Suppressor macrophage treated with lipopolysaccharide for 4 hours (primary cell): ENCODE data around the gene CENPN.
A peak's percentile ranks its signal among the peaks of the same experiment; 100 is the strongest.

Experiments used
- DNase-seq: peaks from one replicate; pipeline ENCODE4 v3.0.0-alpha.2; 2020

The CENPN gene

GRCh38 chr16:81006813-81007695 is at the start of gene CENPN, which contains the start of gene CMC2:
CENPN (plus strand) TSS chr16:81007214; CDS start chr16:81011940, 4,726 bp downstream.
CMC2 (minus strand) TSS chr16:81006885; CDS start chr16:80997394, 9,491 bp downstream.
- peak; percentile 99 for DNase-seq

GRCh38 chr16:80958284-80958683 is 48.7 kb upstream of the CENPN start:
- DNase-seq, result no peak

- DNase-seq, result no peak
Observed at GRCh38 chr16:80962879-80963278, 44.1 kb upstream of the CENPN start.

- DNase-seq, result no peak
Observed at GRCh38 chr16:80964351-80964750, 42.7 kb upstream of the CENPN start.

GRCh38 chr16:80966617-80967016 is 40.4 kb upstream of the CENPN start:
- DNase-seq, result no peak

GRCh38 chr16:80968386-80969113 is 38.5 kb upstream of the CENPN start:
- DNase-seq, result no peak

- no peak for DNase-seq
Observed at GRCh38 chr16:80969114-80969484, 37.9 kb upstream of the CENPN start.

GRCh38 chr16:80971819-80972218 is 35.2 kb upstream of the CENPN start:
- DNase-seq, result no peak

GRCh38 chr16:80972611-80973010 is 34.4 kb upstream of the CENPN start:
- DNase-seq, result no peak

GRCh38 chr16:80973991-80974390 is 33.0 kb upstream of the CENPN start:
- no peak for DNase-seq

GRCh38 chr16:80974649-80975376 is 32.2 kb upstream of the CENPN start:
- no peak for DNase-seq

- no peak for DNase-seq
Observed at GRCh38 chr16:80976946-80977345, 30.1 kb upstream of the CENPN start.

GRCh38 chr16:80981103-80981502 is 25.9 kb upstream of the CENPN start:
- DNase-seq, result no peak

GRCh38 chr16:80982646-80983045 is 24.4 kb upstream of the CENPN start:
- DNase-seq, result no peak

GRCh38 chr16:80984124-80984892 is 22.7 kb upstream of the CENPN start:
- DNase-seq, result no peak

GRCh38 chr16:80985611-80986010 is 21.4 kb upstream of the CENPN start:
- DNase-seq, result no peak

GRCh38 chr16:80986557-80986956 is 20.5 kb upstream of the CENPN start:
- DNase-seq, result no peak

GRCh38 chr16:80988756-80989155 is 18.3 kb upstream of the CENPN start:
- no peak for DNase-seq

- DNase-seq, result no peak
Observed at GRCh38 chr16:80989801-80990200, 17.2 kb upstream of the CENPN start.

- no peak for DNase-seq
Observed at GRCh38 chr16:80990577-80990976, 16.4 kb upstream of the CENPN start.

- DNase-seq, result no peak
Observed at GRCh38 chr16:80990978-80991377, 16.0 kb upstream of the CENPN start.

- no peak for DNase-seq
Observed at GRCh38 chr16:80991792-80992430, 15.1 kb upstream of the CENPN start.
